HEK293T (cell line): Measurements from ENCODE around the gene RAB12.

Source experiments
- CTCF ChIA-PET: fragments of 350-600 bp; formaldehyde crosslinking; extraction: SDS; loops from one replicate; lab custom pipeline; 2021; ENCODE audit warnings: antibody characterized with exemption, inconsistent platforms; lab: Yijun Ruan, JAX
- POLR2A ChIA-PET: fragments of 350-600 bp; formaldehyde crosslinking; extraction: SDS; loops from one replicate; lab custom pipeline; 2020; ENCODE audit warnings: antibody characterized with exemption, inconsistent platforms; lab: Yijun Ruan, JAX
- DNase-seq: peaks from one replicate; pipeline ENCODE4 v3.0.0; 2012; ENCODE audit warnings: mixed read lengths; ENCODE audit errors: extremely low spot score
- ARNT ChIP-seq: fragments of 450-650 bp; IDR thresholded peaks from 2 replicates; pipeline ENCODE4 v1.6.1; 2017; ENCODE audit warnings: mild to moderate bottlenecking
- BHLHE40 ChIP-seq: fragments of 450-650 bp; IDR thresholded peaks from 2 replicates; pipeline ENCODE4 v1.6.1; 2016; ENCODE audit warnings: mild to moderate bottlenecking, moderate library complexity, borderline replicate concordance
- CTBP1 ChIP-seq: fragments of 450-650 bp; IDR thresholded peaks from 2 replicates; pipeline ENCODE4 v1.6.1; 2016; ENCODE audit warnings: borderline replicate concordance
- ELF4 ChIP-seq: fragments of 450-650 bp; IDR thresholded peaks from 2 replicates; pipeline ENCODE4 v1.6.1; 2017; ENCODE audit warnings: antibody characterized with exemption
- FOXA1 ChIP-seq: fragments of 450-650 bp; IDR thresholded peaks from 2 replicates; pipeline ENCODE4 v1.6.1; 2016; ENCODE audit warnings: mild to moderate bottlenecking
- FOXK2 ChIP-seq: fragments of 450-650 bp; IDR thresholded peaks from 2 replicates; pipeline ENCODE4 v1.6.1; 2016; ENCODE audit warnings: mild to moderate bottlenecking
- FOXM1 ChIP-seq: fragments of 450-650 bp; IDR thresholded peaks from 2 replicates; pipeline ENCODE4 v1.6.1; 2017; ENCODE audit warnings: mild to moderate bottlenecking, borderline replicate concordance
- HDGF ChIP-seq: fragments of 450-650 bp; IDR thresholded peaks from 2 replicates; pipeline ENCODE4 v1.6.1; 2017; ENCODE audit warnings: antibody characterized with exemption, borderline replicate concordance
- L3MBTL2 ChIP-seq: fragments of 450-650 bp; conservative IDR thresholded peaks from 2 replicates; pipeline ENCODE4 v1.6.1; 2016; ENCODE audit warnings: mild to moderate bottlenecking
- LEF1 ChIP-seq: fragments of 450-650 bp; IDR thresholded peaks from 2 replicates; pipeline ENCODE4 v1.6.1; 2017; ENCODE audit warnings: mild to moderate bottlenecking, borderline replicate concordance
- NFRKB ChIP-seq: fragments of 450-650 bp; IDR thresholded peaks from 2 replicates; pipeline ENCODE4 v1.6.1; 2016; ENCODE audit warnings: mild to moderate bottlenecking, moderate library complexity
- SP1 ChIP-seq: fragments of 450-650 bp; IDR thresholded peaks from 2 replicates; pipeline ENCODE4 v1.6.1; 2017
- SUZ12 ChIP-seq: fragments of 450-650 bp; IDR thresholded peaks from 2 replicates; pipeline ENCODE4 v1.6.1; 2016; ENCODE audit warnings: mild to moderate bottlenecking
- TARDBP ChIP-seq: fragments of 450-650 bp; IDR thresholded peaks from 2 replicates; pipeline ENCODE4 v1.6.1; 2016
- ZNF384 ChIP-seq: fragments of 450-650 bp; IDR thresholded peaks from 2 replicates; pipeline ENCODE4 v1.6.1; 2016
- TF ChIP-seq, protein P1 (sequence below): fragments of 450-650 bp; IDR thresholded peaks from 2 replicates; pipeline ENCODE4 v1.6.1; 2016

The RAB12 gene

DNA sequence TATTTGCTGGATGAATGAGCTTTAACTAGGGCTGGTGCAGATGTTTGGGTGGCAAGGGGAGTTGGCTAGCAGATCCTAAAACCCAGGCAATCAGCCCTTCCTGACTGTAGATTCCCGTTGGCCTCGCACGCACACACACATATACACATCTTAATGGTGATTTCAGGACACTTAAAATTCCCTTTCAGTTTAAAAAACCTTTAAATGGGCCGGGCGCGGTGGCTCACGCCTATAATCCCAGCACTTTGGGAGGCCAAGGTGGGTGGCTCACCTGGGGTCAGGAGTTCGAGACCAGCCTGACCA lies 76.6 kb downstream of the RAB12 start:
- DNase-seq, result no peak
- ChIA-PET POLR2A (interaction anchor here (1.2 kb wide), 1 partner anchor 24 kb away, joined by 3 read pairs; no protein-coding TSS in a partner anchor), CTCF (no interaction called here)
- TF ChIP-seq ZNF384 (no peak), TARDBP (no peak), ARNT (no peak), FOXK2 (no peak), LEF1 (no peak), ELF4 (no peak), FOXM1 (no peak), L3MBTL2 (no peak), BHLHE40 (no peak)
- TF ChIP-seq, protein P1, sequence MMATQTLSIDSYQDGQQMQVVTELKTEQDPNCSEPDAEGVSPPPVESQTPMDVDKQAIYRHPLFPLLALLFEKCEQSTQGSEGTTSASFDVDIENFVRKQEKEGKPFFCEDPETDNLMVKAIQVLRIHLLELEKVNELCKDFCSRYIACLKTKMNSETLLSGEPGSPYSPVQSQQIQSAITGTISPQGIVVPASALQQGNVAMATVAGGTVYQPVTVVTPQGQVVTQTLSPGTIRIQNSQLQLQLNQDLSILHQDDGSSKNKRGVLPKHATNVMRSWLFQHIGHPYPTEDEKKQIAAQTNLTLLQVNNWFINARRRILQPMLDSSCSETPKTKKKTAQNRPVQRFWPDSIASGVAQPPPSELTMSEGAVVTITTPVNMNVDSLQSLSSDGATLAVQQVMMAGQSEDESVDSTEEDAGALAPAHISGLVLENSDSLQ, result no peak

- TF ChIP-seq L3MBTL2, result no peak
- no peak for TF ChIP-seq FOXK2
- no peak for TF ChIP-seq ARNT
- TF ChIP-seq SUZ12, result no peak
- TF ChIP-seq HDGF, result no peak
- no peak for TF ChIP-seq NFRKB
- TF ChIP-seq FOXA1, result no peak
- TF ChIP-seq TARDBP, result no peak
- ChIA-PET POLR2A (no interaction called here), CTCF (interaction anchor here (1.0 kb wide), 1 partner anchor 10 kb away, joined by 4 read pairs; no protein-coding TSS in a partner anchor)
- no peak for DNase-seq
These were observed 77.4 kb downstream of the RAB12 start for GRCh38 chr18:8686611-8687010.

GRCh38 chr18:8688216-8688800 lies 79.1 kb downstream of the RAB12 start:
- CTCF ChIA-PET, result no interaction called here
- POLR2A ChIA-PET, result no interaction called here
- TF ChIP-seq FOXA1 (no peak), SP1 (no peak), L3MBTL2 (no peak), NFRKB (no peak), TARDBP (no peak), HDGF (no peak), FOXK2 (no peak), BHLHE40 (no peak), SUZ12 (no peak)
- TF ChIP-seq, protein P1, result no peak
- no peak for DNase-seq

DNA sequence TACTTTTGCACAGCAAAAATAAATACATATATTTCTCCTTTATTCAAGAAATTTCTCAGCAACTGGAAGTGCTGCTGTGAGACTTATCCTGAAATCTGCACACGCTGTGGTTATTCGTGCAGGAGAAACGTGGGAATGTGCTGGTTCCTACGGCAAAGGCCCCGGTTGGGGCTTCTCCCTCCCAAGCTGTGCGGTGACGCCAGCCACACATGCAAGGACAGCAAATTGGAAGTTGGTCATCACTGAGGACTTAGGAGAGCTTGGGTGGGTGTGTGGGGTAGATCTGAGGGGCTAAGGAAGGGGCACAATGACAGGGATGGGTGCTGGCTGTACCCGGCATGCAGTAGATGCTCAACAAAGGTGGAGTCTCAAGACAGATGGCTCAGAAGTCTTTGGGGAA lies 79.6 kb downstream of the RAB12 start:
- no peak for TF ChIP-seq TARDBP
- TF ChIP-seq ARNT, result no peak
- no peak for TF ChIP-seq ELF4
- TF ChIP-seq L3MBTL2, result no peak
- TF ChIP-seq LEF1, result no peak
- no peak for TF ChIP-seq CTBP1
- no peak for TF ChIP-seq HDGF
- no peak for TF ChIP-seq FOXA1
- no peak for TF ChIP-seq ZNF384
- TF ChIP-seq, protein P1, result no peak
- no peak for TF ChIP-seq SP1
- no peak for TF ChIP-seq SUZ12
- no peak for TF ChIP-seq FOXK2
- TF ChIP-seq BHLHE40, result no peak
- TF ChIP-seq FOXM1, result no peak
- TF ChIP-seq NFRKB, result no peak
- no peak for DNase-seq
- POLR2A ChIA-PET, result no interaction called here
- CTCF ChIA-PET, result no interaction called here
